DOHH2 (cell line): ENCODE results near the gene HYAL1.

Experiments used
- H3F3A ChIP-seq: fragments of 200-600 bp; sonication (generic), shearing (Covaris generic); 2 replicates; pipeline ENCODE4 v1.6.0; 2016; ENCODE audit warnings: antibody characterized with exemption, mild to moderate bottlenecking; ENCODE audit not compliant: control insufficient read depth, insufficient read depth
- H3K27ac ChIP-seq: fragments of 200-600 bp; sonication (generic); 2 replicates; pipeline ENCODE4 v1.5.1; 2014; ENCODE audit warnings: low read depth, mild to moderate bottlenecking, low read length, moderate library complexity
- H3K27me3 ChIP-seq: fragments of 200-600 bp; sonication (generic); 2 replicates; pipeline ENCODE4 v1.6.1; 2014; ENCODE audit warnings: mild to moderate bottlenecking, low read length, mixed read lengths; ENCODE audit not compliant: control insufficient read depth
- H3K36me3 ChIP-seq: fragments of 200-600 bp; sonication (generic); 2 replicates; pipeline ENCODE4 v1.6.1; 2014; ENCODE audit warnings: mild to moderate bottlenecking, low read length, moderate library complexity, mixed read lengths; ENCODE audit not compliant: control insufficient read depth
- H3K4me1 ChIP-seq: fragments of 200-600 bp; sonication (generic); 2 replicates; pipeline ENCODE4 v1.6.1; 2014; ENCODE audit warnings: mild to moderate bottlenecking, low read length, mixed read lengths; ENCODE audit not compliant: control insufficient read depth
- H3K4me2 ChIP-seq: fragments of 200-600 bp; sonication (generic); 2 replicates; pipeline ENCODE4 v1.6.0; 2014; ENCODE audit warnings: mild to moderate bottlenecking, low read length, moderate library complexity
- H3K4me3 ChIP-seq: fragments of 200-600 bp; sonication (generic); 2 replicates; pipeline ENCODE4 v1.5.1; 2014; ENCODE audit warnings: mild to moderate bottlenecking, low read length, mixed read lengths
- H3K79me2 ChIP-seq: fragments of 200-600 bp; sonication (generic); 2 replicates; pipeline ENCODE4 v1.6.1; 2014; ENCODE audit warnings: mild to moderate bottlenecking, low read length, mixed read lengths; ENCODE audit not compliant: control insufficient read depth
- H3K9me2 ChIP-seq: fragments of 200-600 bp; sonication (generic); replicated peaks from 2 replicates; pipeline ENCODE4 v1.6.1; 2014; ENCODE audit warnings: mild to moderate bottlenecking, low read length, mixed read lengths; ENCODE audit not compliant: control insufficient read depth
- H3K9me3 ChIP-seq: fragments of 200-600 bp; sonication (generic); 2 replicates; pipeline ENCODE4 v1.6.1; 2014; ENCODE audit warnings: antibody characterized with exemption, low read length, mixed read lengths; ENCODE audit not compliant: control insufficient read depth, insufficient read depth
- H4K20me1 ChIP-seq: fragments of 200-600 bp; sonication (generic); 2 replicates; pipeline ENCODE4 v1.6.0; 2014; ENCODE audit warnings: low read depth, mild to moderate bottlenecking, antibody characterized with exemption, low read length, moderate library complexity; ENCODE audit not compliant: control insufficient read depth, insufficient read depth
- EZH2phosphoT487 ChIP-seq: fragments of 200-600 bp; sonication (generic); IDR thresholded peaks from 2 replicates; pipeline ENCODE4 v1.6.1; 2017; ENCODE audit warnings: borderline replicate concordance, mild to moderate bottlenecking, antibody characterized with exemption, low read length, moderate library complexity, mixed read lengths
- TF ChIP-seq, protein P1 (sequence below): fragments of 200-600 bp; sonication (generic); IDR thresholded peaks from one replicate; pipeline ENCODE4 v1.5.1; 2014; ENCODE audit warnings: antibody characterized with exemption, mild to moderate bottlenecking, low read depth, low read length; ENCODE audit not compliant: poor library complexity, severe bottlenecking

HYAL1 gene

DNA sequence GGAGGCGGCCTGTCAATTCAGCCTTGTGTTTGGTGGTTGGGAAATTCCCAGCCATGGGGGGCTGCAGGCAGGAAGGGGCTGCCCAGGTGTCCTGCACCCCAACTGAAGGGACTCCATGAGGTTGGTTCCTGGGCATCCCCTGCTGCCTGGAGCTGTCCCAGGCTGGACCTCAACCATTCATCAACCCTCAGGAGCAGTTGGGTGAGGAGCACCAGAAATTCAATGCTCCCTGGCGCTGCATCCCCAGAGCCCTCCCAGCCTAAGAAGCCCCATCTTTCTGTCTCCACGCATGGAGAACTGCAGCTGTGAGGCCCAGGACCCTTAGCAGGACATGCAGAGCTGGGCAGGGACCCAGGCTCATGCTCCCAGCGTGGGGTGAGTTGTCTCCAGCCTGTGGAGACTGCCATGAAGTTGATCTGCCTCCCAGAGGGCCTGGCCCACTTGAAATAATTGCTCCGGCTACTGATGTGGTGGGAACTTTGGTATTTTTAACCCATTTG lies 42.4 kb downstream of the HYAL1 start:
- Histone ChIP-seq H3K9me2 (no peaks in the 10 kb centered on the region), H3K79me2 (no peaks in the 10 kb centered on the region), H3K36me3 (peaks cover 20% of the 10 kb centered on the region), H3K9me3 (no peaks in the 10 kb centered on the region), H3K27ac (no peak overlapping the region), H3K27me3 (no peaks in the 10 kb centered on the region; the same call in 1 of the 2 replicates), H4K20me1 (no peaks in the 10 kb centered on the region), H3K4me2 (0 out of 2 replicates have a peak overlapping the region, but pooled peaks have one; percentile 69), H3K4me3 (no peak overlapping the region), H3K4me1 (peaks cover 10% of the 10 kb centered on the region), H3F3A (no peaks in the 10 kb centered on the region; the same call in 1 of the 2 replicates)
- TF ChIP-seq EZH2phosphoT487: no peak
- TF ChIP-seq, protein P1, sequence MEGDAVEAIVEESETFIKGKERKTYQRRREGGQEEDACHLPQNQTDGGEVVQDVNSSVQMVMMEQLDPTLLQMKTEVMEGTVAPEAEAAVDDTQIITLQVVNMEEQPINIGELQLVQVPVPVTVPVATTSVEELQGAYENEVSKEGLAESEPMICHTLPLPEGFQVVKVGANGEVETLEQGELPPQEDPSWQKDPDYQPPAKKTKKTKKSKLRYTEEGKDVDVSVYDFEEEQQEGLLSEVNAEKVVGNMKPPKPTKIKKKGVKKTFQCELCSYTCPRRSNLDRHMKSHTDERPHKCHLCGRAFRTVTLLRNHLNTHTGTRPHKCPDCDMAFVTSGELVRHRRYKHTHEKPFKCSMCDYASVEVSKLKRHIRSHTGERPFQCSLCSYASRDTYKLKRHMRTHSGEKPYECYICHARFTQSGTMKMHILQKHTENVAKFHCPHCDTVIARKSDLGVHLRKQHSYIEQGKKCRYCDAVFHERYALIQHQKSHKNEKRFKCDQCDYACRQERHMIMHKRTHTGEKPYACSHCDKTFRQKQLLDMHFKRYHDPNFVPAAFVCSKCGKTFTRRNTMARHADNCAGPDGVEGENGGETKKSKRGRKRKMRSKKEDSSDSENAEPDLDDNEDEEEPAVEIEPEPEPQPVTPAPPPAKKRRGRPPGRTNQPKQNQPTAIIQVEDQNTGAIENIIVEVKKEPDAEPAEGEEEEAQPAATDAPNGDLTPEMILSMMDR: no peak

GRCh38 chr3:50260027-50260941 lies 43.1 kb downstream of the HYAL1 start:
- Histone ChIP-seq H3F3A (no peaks in the 10 kb centered on the region; the same call in 1 of the 2 replicates), H4K20me1 (no peaks in the 10 kb centered on the region), H3K4me1 (peaks cover 10% of the 10 kb centered on the region)

GRCh38 chr3:50259432-50260026 lies 43.8 kb downstream of the HYAL1 start:
- H3K9me2 ChIP-seq: no peaks in the 10 kb centered on the region
- peaks cover 30% of the 10 kb centered on the region for H3K36me3 ChIP-seq
- H3K4me2 ChIP-seq: peak overlapping the region; percentile 69
- peak overlapping the region; percentile 66 for H3K4me3 ChIP-seq
- no peaks in the 10 kb centered on the region for H3K9me3 ChIP-seq
- no peak overlapping the region for H3K27ac ChIP-seq
- H3K4me1 ChIP-seq: peaks cover 10% of the 10 kb centered on the region
- no peaks in the 10 kb centered on the region for H3K79me2 ChIP-seq
- no peak for TF ChIP-seq EZH2phosphoT487
- TF ChIP-seq, protein P1: no peak
- H3F3A ChIP-seq: no peaks in the 10 kb centered on the region; the same call in 1 of the 2 replicates
- no peaks in the 10 kb centered on the region for H4K20me1 ChIP-seq
- no peaks in the 10 kb centered on the region for H3K27me3 ChIP-seq

More at GRCh38 chr3:50260027-50260941, 43.1 kb downstream of the HYAL1 start:
- Histone ChIP-seq H3K9me3 (no peaks in the 10 kb centered on the region), H3K79me2 (no peaks in the 10 kb centered on the region), H3K27ac (no peak overlapping the region), H3K4me3 (peak overlapping the region; percentile 66), H3K4me2 (peak overlapping the region; percentile 69), H3K27me3 (no peaks in the 10 kb centered on the region), H3K36me3 (peaks cover 23% of the 10 kb centered on the region), H3K9me2 (no peaks in the 10 kb centered on the region)
- TF ChIP-seq, protein P1: peak; percentile 90
- TF ChIP-seq EZH2phosphoT487: no peak
